CD4-positive, alpha-beta T cell treated with Interferon gamma for 1 hour (primary cell): ENCODE data around the gene BCL2L11.

Experiments used
- DNase-seq: peaks from one replicate; pipeline ENCODE4 v3.0.0-alpha.2; 2020

BCL2L11 gene

GRCh38 chr2:111171337-111171930 is 50.7 kb downstream of the BCL2L11 start:
- DNase-seq = no peak

- no peak for DNase-seq
Observed at GRCh38 chr2:111172666-111173065, 52.0 kb downstream of the BCL2L11 start.

- no peak for DNase-seq
Observed at GRCh38 chr2:111173338-111173737, 52.6 kb downstream of the BCL2L11 start.

GRCh38 chr2:111173856-111174255 is 53.1 kb downstream of the BCL2L11 start:
- DNase-seq = no peak

GRCh38 chr2:111175615-111176014 is 54.9 kb downstream of the BCL2L11 start:
- no peak for DNase-seq

- DNase-seq = no peak
Observed at GRCh38 chr2:111176388-111176787, 55.7 kb downstream of the BCL2L11 start.

GRCh38 chr2:111176867-111177266 is 56.2 kb downstream of the BCL2L11 start:
- DNase-seq = no peak

GRCh38 chr2:111178296-111178695 is 57.6 kb downstream of the BCL2L11 start:
- DNase-seq = no peak

GRCh38 chr2:111178730-111179405 is 58.2 kb downstream of the BCL2L11 start:
- no peak for DNase-seq

- DNase-seq = no peak
Observed at GRCh38 chr2:111182121-111182520, 61.4 kb downstream of the BCL2L11 start.

GRCh38 chr2:111182740-111183139 is 62.0 kb downstream of the BCL2L11 start:
- no peak for DNase-seq

GRCh38 chr2:111184725-111185310 is 64.1 kb downstream of the BCL2L11 start:
- DNase-seq = no peak

- no peak for DNase-seq
Observed at GRCh38 chr2:111185361-111186022, 64.8 kb downstream of the BCL2L11 start.

- no peak for DNase-seq
Observed at GRCh38 chr2:111186121-111186715, 65.5 kb downstream of the BCL2L11 start.

- DNase-seq = no peak
Observed at GRCh38 chr2:111186933-111187332, 66.2 kb downstream of the BCL2L11 start.

- no peak for DNase-seq
Observed at GRCh38 chr2:111188681-111189080, 68.0 kb downstream of the BCL2L11 start.

GRCh38 chr2:111189106-111189505 is 68.4 kb downstream of the BCL2L11 start:
- no peak for DNase-seq

- DNase-seq = no peak
Observed at GRCh38 chr2:111190816-111191540, 70.3 kb downstream of the BCL2L11 start.

- no peak for DNase-seq
Observed at GRCh38 chr2:111191877-111192276, 71.2 kb downstream of the BCL2L11 start.

- DNase-seq = no peak
Observed at GRCh38 chr2:111192776-111193368, 72.2 kb downstream of the BCL2L11 start.

GRCh38 chr2:111194835-111195621 is 74.3 kb downstream of the BCL2L11 start:
- peak; percentile 33 for DNase-seq

GRCh38 chr2:111196435-111196834 is 75.7 kb downstream of the BCL2L11 start:
- DNase-seq = no peak
